Effector memory CD4-positive, alpha-beta T cell (primary cell): Measurements from ENCODE around the gene ATXN7L1.

ENCODE experiments used
- DNase-seq, 3 donors: peaks; one replicate each; pipeline ENCODE4 v3.0.0-alpha.2; 2020
- H3K27ac ChIP-seq: 2 replicates; pipeline ENCODE4 v1.7.0; 2013; ENCODE audit warnings: mild to moderate bottlenecking, low read length, moderate library complexity; ENCODE audit not compliant: insufficient read depth, poor library complexity, severe bottlenecking
- H3K27me3 ChIP-seq: replicated peaks from 2 replicates; pipeline ENCODE4 v1.7.0; 2013; ENCODE audit warnings: mild to moderate bottlenecking, low read length; ENCODE audit not compliant: insufficient read depth, control insufficient read depth, poor library complexity, severe bottlenecking
- H3K36me3 ChIP-seq: 2 replicates; pipeline ENCODE4 v1.7.0; 2013; ENCODE audit warnings: mild to moderate bottlenecking, low read length, moderate library complexity; ENCODE audit not compliant: control insufficient read depth, insufficient read depth
- H3K4me1 ChIP-seq: 2 replicates; pipeline ENCODE4 v1.7.0; 2013; ENCODE audit warnings: low read length, mild to moderate bottlenecking; ENCODE audit not compliant: control insufficient read depth, insufficient read depth, poor library complexity, severe bottlenecking
- H3K4me3 ChIP-seq: 2 replicates; pipeline ENCODE4 v1.7.0; 2013; ENCODE audit warnings: low read length, low read depth, mild to moderate bottlenecking; ENCODE audit not compliant: insufficient read depth, poor library complexity, severe bottlenecking
- H3K9me3 ChIP-seq: 2 replicates; pipeline ENCODE4 v1.7.0; 2013; ENCODE audit warnings: mild to moderate bottlenecking, low read length, moderate library complexity; ENCODE audit not compliant: control insufficient read depth

ATXN7L1 gene

GRCh38 chr7:105878746-105879605 is 2.6 kb upstream of the ATXN7L1 start:
- no peaks in the 10 kb centered on the region for H3K9me3 ChIP-seq
- no peak overlapping the region for H3K4me3 ChIP-seq
- DNase-seq, result no peak
- no peak overlapping the region for H3K27ac ChIP-seq
- no peaks in the 10 kb centered on the region for H3K27me3 ChIP-seq
- no peaks in the 10 kb centered on the region for H3K36me3 ChIP-seq
- H3K4me1 ChIP-seq, result peaks cover 9% of the 10 kb centered on the region

- Histone ChIP-seq H3K27me3 (no peaks in the 10 kb centered on the region), H3K4me3 (peak overlapping the region; percentile 50), H3K9me3 (no peaks in the 10 kb centered on the region), H3K27ac (no peak overlapping the region), H3K36me3 (no peaks in the 10 kb centered on the region), H3K4me1 (peaks cover 9% of the 10 kb centered on the region)
- no peak for DNase-seq
These were observed 1.3 kb upstream of the ATXN7L1 start for GRCh38 chr7:105877736-105878135.

GRCh38 chr7:105876964-105877601 is 684 bp upstream of the ATXN7L1 start:
- peak overlapping the region; percentile 50 for H3K4me3 ChIP-seq
- H3K9me3 ChIP-seq, result no peaks in the 10 kb centered on the region
- H3K4me1 ChIP-seq, result peaks cover 9% of the 10 kb centered on the region
- no peaks in the 10 kb centered on the region for H3K27me3 ChIP-seq
- no peaks in the 10 kb centered on the region for H3K36me3 ChIP-seq
- no peak overlapping the region for H3K27ac ChIP-seq
- DNase-seq, result peak in 1 of 3 donors; percentile 6

GRCh38 chr7:105875505-105875904 is 894 bp downstream of the ATXN7L1 start:
- Histone ChIP-seq H3K27ac (no peak overlapping the region), H3K4me3 (peak overlapping the region; percentile 77), H3K36me3 (no peaks in the 10 kb centered on the region), H3K27me3 (no peaks in the 10 kb centered on the region), H3K4me1 (peaks cover 9% of the 10 kb centered on the region), H3K9me3 (no peaks in the 10 kb centered on the region)
- no peak for DNase-seq

- no peaks in the 10 kb centered on the region for H3K9me3 ChIP-seq
- no peak for DNase-seq
- no peak overlapping the region for H3K4me3 ChIP-seq
- no peaks in the 10 kb centered on the region for H3K27me3 ChIP-seq
- no peaks in the 10 kb centered on the region for H3K36me3 ChIP-seq
- H3K27ac ChIP-seq, result no peak overlapping the region
- peaks cover 9% of the 10 kb centered on the region for H3K4me1 ChIP-seq
These were observed 2.3 kb downstream of the ATXN7L1 start for GRCh38 chr7:105874055-105874454.

GRCh38 chr7:105872491-105872890 is 3.9 kb downstream of the ATXN7L1 start:
- H3K4me1 ChIP-seq, result peaks cover 9% of the 10 kb centered on the region
- no peaks in the 10 kb centered on the region for H3K36me3 ChIP-seq
- no peak overlapping the region for H3K4me3 ChIP-seq
- DNase-seq, result no peak
- no peak overlapping the region for H3K27ac ChIP-seq
- no peaks in the 10 kb centered on the region for H3K9me3 ChIP-seq
- no peaks in the 10 kb centered on the region for H3K27me3 ChIP-seq

- Histone ChIP-seq H3K4me3 (no peak overlapping the region), H3K27ac (no peak overlapping the region), H3K4me1 (peaks cover 9% of the 10 kb centered on the region), H3K36me3 (no peaks in the 10 kb centered on the region), H3K27me3 (no peaks in the 10 kb centered on the region), H3K9me3 (no peaks in the 10 kb centered on the region)
- DNase-seq, result no peak
These were observed 5.3 kb downstream of the ATXN7L1 start for GRCh38 chr7:105871142-105871541.

- H3K36me3 ChIP-seq, result no peaks in the 10 kb centered on the region
- H3K4me1 ChIP-seq, result no peaks in the 10 kb centered on the region
- no peaks in the 10 kb centered on the region for H3K27me3 ChIP-seq
- no peak overlapping the region for H3K27ac ChIP-seq
- no peak for DNase-seq
- H3K4me3 ChIP-seq, result no peak overlapping the region
- H3K9me3 ChIP-seq, result no peaks in the 10 kb centered on the region
These were observed 10.1 kb downstream of the ATXN7L1 start for GRCh38 chr7:105866102-105866801.

GRCh38 chr7:105863876-105864275 is 12.5 kb downstream of the ATXN7L1 start:
- H3K27ac ChIP-seq, result no peak overlapping the region
- no peak for DNase-seq
- H3K4me1 ChIP-seq, result no peaks in the 10 kb centered on the region
- H3K9me3 ChIP-seq, result no peaks in the 10 kb centered on the region
- no peaks in the 10 kb centered on the region for H3K27me3 ChIP-seq
- no peaks in the 10 kb centered on the region for H3K36me3 ChIP-seq
- no peak overlapping the region for H3K4me3 ChIP-seq

GRCh38 chr7:105862770-105863169 is 13.6 kb downstream of the ATXN7L1 start:
- Histone ChIP-seq H3K4me3 (no peak overlapping the region), H3K27me3 (no peaks in the 10 kb centered on the region)
- DNase-seq, result no peak

More at GRCh38 chr7:105862770-105863169, 13.6 kb downstream of the ATXN7L1 start:
- Histone ChIP-seq H3K9me3 (no peaks in the 10 kb centered on the region), H3K36me3 (no peaks in the 10 kb centered on the region), H3K27ac (no peak overlapping the region), H3K4me1 (peaks cover 2% of the 10 kb centered on the region)
